NCI-H2107 (cell line): ENCODE data around the gene HUS1.
"Not testable (repeated sequence)": the region's sequence is repeated elsewhere in the genome, so short reads cannot be mapped to it uniquely, and the experiment has no call there.

Source experiments
- DNase-seq: peaks from one replicate; lab custom pipeline; 2025; lab: John Stamatoyannopoulos, UW

Gene HUS1

DNA sequence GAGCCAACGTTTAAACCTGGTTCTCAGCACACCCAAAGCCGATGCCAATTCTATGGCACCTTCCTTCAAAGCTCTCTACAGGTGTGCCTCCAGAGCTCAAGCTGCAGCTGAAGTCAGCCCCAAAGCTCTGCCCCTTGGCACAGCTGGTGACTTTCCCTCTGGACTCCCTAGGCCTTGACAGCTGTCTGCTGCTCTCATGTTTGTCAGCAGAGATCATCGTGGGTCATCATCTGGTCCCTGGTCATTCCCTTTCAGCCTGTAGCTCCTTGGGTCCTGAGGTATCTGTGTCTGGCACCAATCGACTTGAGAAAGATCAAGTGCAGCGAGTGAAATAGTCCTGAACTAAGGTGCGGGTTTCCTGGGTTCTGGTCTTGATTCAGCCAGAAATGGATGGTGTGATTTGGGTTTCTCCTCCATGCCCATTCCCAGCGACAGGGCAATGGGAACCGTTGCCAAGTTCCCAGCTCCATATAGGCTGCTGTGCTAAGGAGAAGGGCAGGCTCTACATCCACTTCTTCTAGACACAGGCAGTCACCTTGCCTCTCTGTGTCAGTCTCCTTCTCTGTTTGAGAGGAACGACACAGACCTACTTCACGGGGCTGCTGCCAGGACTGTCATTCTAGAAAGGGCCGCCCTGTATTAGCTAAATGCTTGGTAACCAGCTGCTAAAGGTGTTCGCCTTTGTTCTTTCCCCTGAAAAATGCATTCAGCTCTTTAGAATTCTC lies 34.7 kb downstream of the HUS1 start:
- no peak for DNase-seq

DNA sequence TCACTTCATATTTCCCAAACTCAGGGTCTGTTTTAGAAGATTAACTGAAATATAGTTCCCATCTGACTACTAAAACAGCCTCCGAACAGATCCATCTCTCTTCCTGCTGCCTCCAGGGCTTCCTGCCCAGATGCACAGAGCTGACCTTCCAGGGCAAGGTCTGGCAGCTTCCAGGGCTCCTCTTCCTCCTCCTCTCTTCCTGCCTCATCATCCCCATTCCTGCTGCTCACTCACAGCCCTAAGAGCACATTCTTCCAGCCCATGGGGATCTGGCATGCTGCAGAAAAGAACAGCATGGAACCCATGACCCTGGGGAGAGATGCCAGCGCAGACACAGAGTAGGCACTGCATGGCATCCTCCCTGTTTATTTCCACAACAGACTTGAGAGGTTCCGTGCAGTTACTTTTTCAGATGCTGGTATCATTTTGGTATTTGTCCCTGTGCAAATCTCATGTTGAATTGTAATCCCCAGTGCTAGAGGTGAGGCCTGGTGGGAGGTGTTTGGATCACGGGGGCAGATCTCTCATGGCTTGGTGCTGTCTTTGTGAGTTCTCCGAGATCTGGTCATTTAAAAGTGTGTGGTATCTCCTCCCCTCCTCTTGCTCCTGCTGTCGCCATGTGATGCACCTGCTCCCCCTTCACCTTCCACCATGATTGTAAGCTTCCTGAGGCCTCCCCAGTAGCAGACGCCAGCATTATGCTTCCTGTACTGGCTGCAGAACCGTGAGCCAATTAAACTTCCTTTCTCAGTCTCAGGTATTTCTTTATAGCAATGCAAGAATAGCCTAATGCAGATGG lies 35.5 kb downstream of the HUS1 start:
- DNase-seq = no peak

- DNase-seq = not testable (repeated sequence)
These were observed 36.8 kb downstream of the HUS1 start for GRCh38 chr7:47942651-47943050.

- DNase-seq = no peak
These were observed 37.3 kb downstream of the HUS1 start for GRCh38 chr7:47942132-47942531.

- DNase-seq = no peak
These were observed 38.1 kb downstream of the HUS1 start for GRCh38 chr7:47941136-47941844.

DNA sequence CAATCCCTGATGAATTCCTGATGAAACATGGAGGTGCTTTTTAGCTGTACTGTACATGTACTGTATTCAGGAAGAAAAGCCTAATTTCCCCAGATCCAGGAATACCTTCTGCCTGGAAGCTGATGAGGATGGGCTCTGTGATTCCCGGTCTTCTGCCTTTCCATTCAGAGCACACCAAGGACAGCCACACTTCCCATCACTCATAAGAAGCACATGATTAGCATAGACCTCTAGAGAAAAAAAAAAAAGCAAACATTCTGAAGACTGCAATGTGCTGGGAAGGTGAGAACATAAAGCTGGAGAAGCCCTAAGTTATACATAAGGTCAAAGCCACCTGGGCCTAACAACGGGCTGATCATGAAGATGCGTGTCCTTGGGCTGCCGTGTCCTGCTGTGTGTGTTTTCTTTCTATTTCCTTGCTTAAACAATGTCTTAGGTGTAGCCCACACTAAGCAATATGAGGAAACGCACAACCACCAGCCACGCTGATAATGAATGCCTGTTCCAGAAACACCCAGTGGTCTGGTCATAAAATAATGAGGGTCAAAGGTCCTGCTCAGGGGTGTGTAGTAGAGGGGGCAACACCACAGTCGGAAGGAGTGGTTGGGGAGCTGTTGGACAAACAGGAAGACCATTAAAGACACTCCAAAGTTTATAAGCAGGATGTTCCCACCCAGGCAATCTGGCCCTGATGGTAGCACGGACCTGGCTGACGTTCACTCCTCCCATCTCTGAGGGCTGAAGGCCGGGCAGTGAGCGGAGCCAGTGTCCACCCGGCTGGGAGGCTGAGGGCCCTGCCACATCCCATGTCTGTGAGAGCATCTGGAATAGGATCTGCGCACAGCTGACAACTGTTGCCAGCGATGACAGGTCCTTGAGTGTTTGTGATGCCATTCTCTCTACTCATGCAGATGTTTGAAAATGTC lies 39.1 kb downstream of the HUS1 start:
- DNase-seq = no peak

DNA sequence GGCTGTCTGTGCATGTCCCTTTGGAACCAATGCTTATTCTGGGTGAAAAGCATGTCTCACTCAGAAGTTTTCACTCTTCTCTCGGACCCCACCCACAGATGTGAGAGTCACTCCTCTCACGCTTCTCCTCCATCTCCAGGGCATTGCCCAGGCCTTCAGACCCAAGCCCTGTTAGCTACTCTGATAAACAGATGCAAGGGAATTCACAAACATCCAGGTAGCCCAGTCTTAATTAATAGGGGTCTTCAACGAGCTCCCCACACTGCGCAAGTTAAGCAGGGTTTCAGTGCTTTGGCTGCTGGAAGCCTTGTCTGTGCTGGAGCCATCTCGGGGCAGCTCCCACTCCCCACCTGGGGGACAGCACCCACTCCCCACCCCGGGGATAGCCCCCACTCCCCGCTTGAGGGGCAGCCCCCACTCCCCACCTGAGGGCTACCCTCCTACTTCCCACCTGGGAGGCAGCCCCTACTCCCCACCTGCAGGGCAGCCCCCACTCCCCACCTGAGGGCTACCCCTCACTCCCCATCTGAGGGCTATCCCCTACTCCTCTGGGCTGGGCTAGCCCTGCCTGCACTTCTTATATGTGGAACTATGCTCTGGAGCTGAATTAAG lies 39.9 kb downstream of the HUS1 start:
- DNase-seq = no peak

DNA sequence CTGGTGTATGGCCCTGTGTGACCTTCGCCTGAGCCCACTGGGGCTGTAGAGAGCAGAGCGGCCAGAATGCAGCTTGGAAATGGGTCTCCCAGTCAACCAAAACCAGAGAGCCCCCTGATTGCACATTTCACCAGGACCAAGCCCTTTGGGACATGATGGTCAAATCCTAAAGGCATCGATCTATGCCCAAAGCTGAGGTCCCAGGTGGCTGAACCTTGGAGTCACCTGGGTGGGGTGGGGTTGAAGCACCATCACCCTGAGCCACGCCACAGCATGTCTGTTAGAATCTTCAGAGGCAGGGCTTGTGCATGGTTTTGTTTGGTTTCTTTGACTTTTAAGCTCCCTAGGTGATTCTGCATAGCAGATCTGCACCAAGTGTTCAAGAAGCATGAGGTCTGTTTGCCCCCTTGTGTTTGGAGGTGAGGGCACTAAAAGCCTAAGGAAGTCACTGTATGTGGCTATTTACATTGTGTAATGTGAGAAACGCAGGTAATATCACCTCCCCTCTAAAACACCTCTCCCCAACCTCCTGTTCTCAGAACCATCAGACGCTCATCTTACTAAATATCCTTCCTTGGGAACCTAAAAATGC lies 40.7 kb downstream of the HUS1 start:
- no peak for DNase-seq

DNA sequence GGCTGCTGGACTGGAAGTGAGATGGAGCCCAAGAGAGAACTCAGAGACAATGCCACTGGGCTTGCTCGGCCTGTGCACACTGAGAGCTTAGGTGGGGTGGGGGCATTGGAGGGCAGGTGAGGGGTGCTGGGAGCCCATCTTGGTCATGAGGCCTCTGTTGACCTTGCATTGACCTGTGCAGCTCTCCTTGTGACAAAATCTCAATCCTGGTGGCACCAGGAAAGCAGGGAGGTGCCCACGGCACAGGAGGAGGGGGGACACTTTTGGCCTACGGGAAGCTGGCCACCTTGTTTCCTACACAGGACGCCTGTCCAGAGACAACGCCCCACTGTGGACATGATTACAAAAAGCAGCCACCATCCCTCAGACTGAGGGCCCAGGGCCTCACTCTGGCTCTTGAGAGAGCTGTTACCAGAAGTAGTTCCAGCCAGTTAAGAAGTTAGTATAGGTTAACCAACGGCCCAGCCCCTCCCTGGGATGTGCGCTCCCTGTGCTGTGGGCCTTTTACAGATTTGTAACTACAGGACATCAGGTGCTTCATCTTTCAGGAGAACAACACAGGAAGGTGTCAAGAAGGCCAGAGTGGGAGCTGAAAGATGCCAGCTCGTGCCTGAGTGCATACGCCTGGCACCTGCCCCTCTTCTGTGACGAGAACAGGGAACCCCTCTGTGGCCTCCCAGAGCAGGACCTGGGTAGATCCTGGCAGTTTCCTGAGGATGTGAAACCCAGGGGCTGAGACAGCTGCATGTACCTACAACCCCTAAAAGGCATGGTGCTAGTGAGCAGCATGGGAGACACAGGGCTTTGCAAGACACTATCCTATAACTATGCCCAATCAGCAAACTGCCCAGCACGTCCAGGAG lies 41.5 kb downstream of the HUS1 start:
- no peak for DNase-seq

GRCh38 chr7:47937065-47937687 lies 42.2 kb downstream of the HUS1 start:
- DNase-seq = no peak

DNA sequence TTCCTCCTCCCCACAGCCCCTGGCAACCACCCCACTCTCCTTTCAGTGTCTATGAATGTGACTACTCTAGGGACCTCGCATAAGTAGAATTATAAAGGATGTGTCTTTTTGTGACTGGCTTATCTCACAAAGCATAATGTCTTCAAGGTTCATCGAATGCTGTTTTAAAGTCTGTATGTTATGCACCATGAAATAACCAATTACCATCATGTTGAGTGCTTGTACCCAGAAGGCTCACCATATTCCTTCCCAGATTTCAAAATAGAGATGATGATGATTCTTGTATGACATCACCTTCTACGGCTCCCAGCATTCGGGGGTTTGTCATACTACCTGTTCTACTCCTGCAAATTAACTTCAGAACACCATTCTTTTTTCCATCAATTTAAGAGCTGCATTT lies 43.1 kb downstream of the HUS1 start:
- DNase-seq = no peak

DNA sequence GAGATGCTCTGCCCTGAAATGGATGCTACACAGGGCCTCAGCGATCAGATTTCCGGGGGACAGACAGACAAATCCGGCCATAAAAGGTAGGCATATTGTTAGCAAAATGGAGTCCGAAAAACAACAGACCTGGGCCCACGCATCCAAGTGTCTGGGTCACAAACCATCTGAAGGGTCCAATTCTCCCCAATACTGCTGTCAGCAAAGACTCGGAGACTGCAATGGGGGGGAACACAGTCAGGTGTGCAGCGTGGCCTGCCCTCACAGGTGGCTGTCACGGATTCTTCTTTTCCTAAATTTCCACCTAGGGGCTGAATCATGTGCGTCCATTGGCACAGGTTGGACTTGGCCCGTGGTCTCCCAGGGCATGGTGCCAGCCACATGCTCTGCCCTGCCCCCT lies 44.1 kb downstream of the HUS1 start:
- no peak for DNase-seq

- no peak for DNase-seq
These were observed 44.6 kb downstream of the HUS1 start for GRCh38 chr7:47934831-47935230.

DNA sequence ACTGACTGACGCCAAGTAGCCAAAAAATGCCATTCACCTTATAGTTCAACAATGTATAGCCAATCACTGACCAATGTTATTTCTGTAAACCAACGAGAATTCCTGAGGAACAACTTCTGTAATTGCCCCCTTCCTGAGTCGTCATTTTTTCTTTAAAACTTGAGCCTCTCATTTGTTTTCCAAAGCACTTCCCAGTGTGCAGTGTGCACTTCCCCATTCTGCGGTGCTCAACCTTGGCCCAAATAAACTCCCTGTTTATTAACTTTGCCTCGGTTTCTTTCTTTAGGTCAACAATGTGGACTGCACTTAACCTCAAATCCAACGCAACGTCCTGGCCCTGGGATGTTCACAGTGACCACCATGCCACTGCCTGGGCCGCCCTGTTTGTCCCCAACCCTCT lies 46.2 kb downstream of the HUS1 start:
- no peak for DNase-seq

DNA sequence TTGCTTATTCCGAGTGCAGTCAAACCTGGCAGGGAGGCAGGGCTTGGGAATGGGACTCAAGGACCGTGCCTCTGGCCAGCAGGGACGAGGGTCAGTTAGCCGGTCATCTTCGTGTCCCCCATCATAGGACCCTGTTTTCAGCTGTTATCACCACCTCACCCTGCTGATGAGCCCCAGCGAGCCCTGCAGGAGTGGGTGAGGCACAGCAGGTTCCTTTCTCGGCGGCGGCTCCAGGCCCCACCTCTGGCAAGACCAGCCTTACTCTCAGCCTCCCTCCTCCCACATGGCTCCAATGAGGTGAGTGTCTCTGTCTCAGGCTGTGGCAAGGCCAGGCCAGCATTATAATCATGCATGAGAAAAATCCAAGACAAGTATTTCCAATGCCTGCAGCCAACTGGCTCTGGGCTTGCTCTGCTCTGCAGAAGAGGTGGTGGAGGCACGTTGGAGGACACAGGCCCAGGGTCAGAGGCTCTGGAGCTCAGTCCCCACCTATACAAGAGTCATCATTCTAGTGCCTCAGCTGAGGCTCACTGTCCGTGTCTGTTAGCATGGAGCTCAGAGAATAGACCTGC lies 46.9 kb downstream of the HUS1 start:
- no peak for DNase-seq

DNA sequence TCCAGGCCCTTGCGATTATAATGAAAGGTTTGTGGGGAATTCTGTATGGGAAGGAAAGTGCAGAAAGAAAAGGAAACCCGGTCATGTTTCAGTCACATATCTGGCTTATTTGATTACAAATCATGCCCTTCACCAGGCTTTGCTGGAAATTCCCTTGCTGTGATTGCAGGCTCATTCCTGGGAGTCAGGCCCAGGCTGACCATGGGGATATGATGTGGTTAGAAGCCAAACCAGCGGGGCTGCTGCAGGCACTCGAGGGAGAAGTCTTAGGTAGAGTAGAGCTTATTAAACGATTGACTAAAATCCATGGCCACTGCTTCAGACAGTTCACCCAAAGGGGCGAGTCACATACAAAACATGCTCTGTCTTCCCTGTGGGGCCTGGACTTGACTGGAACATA lies 47.4 kb downstream of the HUS1 start:
- DNase-seq = no peak

- DNase-seq = no peak
These were observed 48.1 kb downstream of the HUS1 start for GRCh38 chr7:47931005-47932004.

DNA sequence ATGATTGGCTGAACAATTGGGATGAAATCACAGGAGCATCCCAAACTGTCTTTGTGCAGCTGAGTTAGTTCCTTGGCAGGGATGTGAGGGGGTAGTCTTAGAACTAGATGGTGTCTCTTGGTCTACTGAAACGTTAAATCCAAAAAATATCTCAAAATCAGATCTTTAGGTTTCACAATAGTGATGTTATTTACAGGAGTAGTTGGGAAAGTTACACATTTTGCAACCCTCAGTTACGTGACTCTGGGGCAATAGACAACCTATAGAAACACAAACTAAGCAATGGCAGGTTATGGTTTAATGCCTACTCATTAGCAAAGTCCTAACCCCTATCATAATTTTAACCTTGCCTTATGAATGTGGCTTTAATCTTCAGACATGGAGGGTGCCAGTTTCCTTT lies 55.1 kb downstream of the HUS1 start:
- no peak for DNase-seq
